Measurements from ENCODE around the gene FZD2.

DNA sequence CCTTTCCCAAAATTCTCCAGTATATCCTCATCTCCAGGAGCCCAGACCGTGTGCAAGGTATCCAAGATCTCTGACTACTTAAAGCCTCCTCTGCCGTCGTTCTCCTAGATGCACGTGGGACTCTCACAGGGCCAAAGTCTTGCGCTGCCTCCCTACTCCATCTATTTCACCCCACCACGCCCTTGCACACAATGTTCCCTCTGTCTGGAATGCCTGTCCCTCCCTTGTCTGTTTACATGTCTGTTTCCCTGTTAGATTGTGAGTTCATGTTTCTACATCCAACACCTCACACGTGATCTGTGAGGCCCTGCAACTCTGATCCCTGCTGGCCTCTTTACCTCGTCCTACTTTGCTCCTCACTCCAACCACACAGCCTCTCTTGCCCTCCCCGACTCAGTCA, 4.9 kb upstream of the FZD2 start:
- TF ChIP-seq, protein P1, sequence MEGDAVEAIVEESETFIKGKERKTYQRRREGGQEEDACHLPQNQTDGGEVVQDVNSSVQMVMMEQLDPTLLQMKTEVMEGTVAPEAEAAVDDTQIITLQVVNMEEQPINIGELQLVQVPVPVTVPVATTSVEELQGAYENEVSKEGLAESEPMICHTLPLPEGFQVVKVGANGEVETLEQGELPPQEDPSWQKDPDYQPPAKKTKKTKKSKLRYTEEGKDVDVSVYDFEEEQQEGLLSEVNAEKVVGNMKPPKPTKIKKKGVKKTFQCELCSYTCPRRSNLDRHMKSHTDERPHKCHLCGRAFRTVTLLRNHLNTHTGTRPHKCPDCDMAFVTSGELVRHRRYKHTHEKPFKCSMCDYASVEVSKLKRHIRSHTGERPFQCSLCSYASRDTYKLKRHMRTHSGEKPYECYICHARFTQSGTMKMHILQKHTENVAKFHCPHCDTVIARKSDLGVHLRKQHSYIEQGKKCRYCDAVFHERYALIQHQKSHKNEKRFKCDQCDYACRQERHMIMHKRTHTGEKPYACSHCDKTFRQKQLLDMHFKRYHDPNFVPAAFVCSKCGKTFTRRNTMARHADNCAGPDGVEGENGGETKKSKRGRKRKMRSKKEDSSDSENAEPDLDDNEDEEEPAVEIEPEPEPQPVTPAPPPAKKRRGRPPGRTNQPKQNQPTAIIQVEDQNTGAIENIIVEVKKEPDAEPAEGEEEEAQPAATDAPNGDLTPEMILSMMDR (IDR thresholded peaks at IDR 0.05 in 2 of 3, conservative IDR thresholded peaks at IDR 0.05 in 1 of 3; ENCODE audit: insufficient read depth in 2 of 3, low read depth in 1 of 3, low read length in 3 of 3): no peak
- TF ChIP-seq POLR2A (conservative IDR thresholded peaks at IDR 0.05): no peak
- TF ChIP-seq RAD21 (CRISPR knock-in tag; conservative IDR thresholded peaks at IDR 0.05 in 1 of 2, IDR thresholded peaks at IDR 0.05 in 1 of 2): no peak
- TF ChIP-seq, protein P2, sequence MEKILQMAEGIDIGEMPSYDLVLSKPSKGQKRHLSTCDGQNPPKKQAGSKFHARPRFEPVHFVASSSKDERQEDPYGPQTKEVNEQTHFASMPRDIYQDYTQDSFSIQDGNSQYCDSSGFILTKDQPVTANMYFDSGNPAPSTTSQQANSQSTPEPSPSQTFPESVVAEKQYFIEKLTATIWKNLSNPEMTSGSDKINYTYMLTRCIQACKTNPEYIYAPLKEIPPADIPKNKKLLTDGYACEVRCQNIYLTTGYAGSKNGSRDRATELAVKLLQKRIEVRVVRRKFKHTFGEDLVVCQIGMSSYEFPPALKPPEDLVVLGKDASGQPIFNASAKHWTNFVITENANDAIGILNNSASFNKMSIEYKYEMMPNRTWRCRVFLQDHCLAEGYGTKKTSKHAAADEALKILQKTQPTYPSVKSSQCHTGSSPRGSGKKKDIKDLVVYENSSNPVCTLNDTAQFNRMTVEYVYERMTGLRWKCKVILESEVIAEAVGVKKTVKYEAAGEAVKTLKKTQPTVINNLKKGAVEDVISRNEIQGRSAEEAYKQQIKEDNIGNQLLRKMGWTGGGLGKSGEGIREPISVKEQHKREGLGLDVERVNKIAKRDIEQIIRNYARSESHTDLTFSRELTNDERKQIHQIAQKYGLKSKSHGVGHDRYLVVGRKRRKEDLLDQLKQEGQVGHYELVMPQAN (IDR thresholded peaks at IDR 0.05; ENCODE audit: borderline replicate concordance): no peak
- no peak for TF ChIP-seq RFX5 (IDR thresholded peaks at IDR 0.05; ENCODE audit: low read depth, low read length)
- no peak for TF ChIP-seq EGR1 (conservative IDR thresholded peaks at IDR 0.05)
- TF ChIP-seq ZC3H8 (IDR thresholded peaks at IDR 0.05): no peak
- TF ChIP-seq WHSC1 (IDR thresholded peaks at IDR 0.05; ENCODE audit: low read length): no peak
- TF ChIP-seq RCOR1 (IDR thresholded peaks at IDR 0.05; ENCODE audit: borderline replicate concordance in 1 of 2, low read depth in 2 of 2, low read length in 2 of 2): no peak
- TF ChIP-seq TAF9B (IDR thresholded peaks at IDR 0.05; ENCODE audit: partially characterized antibody): no peak
- no peak for TF ChIP-seq SMAD4 (CRISPR knock-in tag; conservative IDR thresholded peaks at IDR 0.05)
- TF ChIP-seq, protein P3, sequence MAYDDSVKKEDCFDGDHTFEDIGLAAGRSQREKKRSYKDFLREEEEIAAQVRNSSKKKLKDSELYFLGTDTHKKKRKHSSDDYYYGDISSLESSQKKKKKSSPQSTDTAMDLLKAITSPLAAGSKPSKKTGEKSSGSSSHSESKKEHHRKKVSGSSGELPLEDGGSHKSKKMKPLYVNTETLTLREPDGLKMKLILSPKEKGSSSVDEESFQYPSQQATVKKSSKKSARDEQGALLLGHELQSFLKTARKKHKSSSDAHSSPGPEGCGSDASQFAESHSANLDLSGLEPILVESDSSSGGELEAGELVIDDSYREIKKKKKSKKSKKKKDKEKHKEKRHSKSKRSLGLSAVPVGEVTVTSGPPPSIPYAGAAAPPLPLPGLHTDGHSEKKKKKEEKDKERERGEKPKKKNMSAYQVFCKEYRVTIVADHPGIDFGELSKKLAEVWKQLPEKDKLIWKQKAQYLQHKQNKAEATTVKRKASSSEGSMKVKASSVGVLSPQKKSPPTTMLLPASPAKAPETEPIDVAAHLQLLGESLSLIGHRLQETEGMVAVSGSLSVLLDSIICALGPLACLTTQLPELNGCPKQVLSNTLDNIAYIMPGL (CRISPR knock-in tag; IDR thresholded peaks at IDR 0.05): no peak

All from K562 (cell line).